Left ventricle myocardium inferior (tissue), 1 donor: ENCODE data around the gene TNRC6C. TPM values are rescaled to one million over a fixed set of nuclear protein-coding genes. Genes with fewer than 3 reads are reported as not detected.

Source experiments
- DNase-seq: peaks from one replicate; pipeline ENCODE4 v3.0.0-alpha.2; 2020
- H3K27ac ChIP-seq: fragments of 200-600 bp; replicated peaks from 2 replicates; pipeline ENCODE4 v1.8.0; 2021
- H3K27me3 ChIP-seq: fragments of 200-600 bp; 2 replicates; pipeline ENCODE4 v1.8.0; 2021; ENCODE audit warnings: low read depth
- H3K36me3 ChIP-seq: fragments of 200-600 bp; 2 replicates; pipeline ENCODE4 v1.8.0; 2021
- H3K4me1 ChIP-seq: fragments of 200-600 bp; 2 replicates; pipeline ENCODE4 v1.8.0; 2021
- H3K4me3 ChIP-seq: fragments of 200-600 bp; 2 replicates; pipeline ENCODE4 v1.8.0; 2021; ENCODE audit warnings: mild to moderate bottlenecking, moderate library complexity
- H3K9me3 ChIP-seq: fragments of 200-600 bp; replicated peaks from 2 replicates; pipeline ENCODE4 v1.8.0; 2021
- CTCF ChIP-seq: fragments of 200-600 bp; IDR thresholded peaks from 2 replicates; pipeline ENCODE4 v1.8.0; 2021; ENCODE audit warnings: antibody characterized with exemption, mild to moderate bottlenecking, borderline replicate concordance
- intact Hi-C: fragments of 100-400 bp; cut with micrococcal nuclease; formaldehyde crosslinking; loops from one replicate; pipeline ENCODE4 v1.11.0; 2022
- total RNA-seq: library from RNA; stranded (reverse); fragmentation: NEBNext Ultra II Directional; extraction: Animal tissue kit (Norgen Biotek cat#: 25700); gene quantifications from one replicate; pipeline ENCODE4 v1.2.1, GENCODE V29; 2021
- donor health status: DM: no; HTN: yes; CAD: no; lungs with severe emphysema.

Gene TNRC6C
- total RNA-seq, 1 donor from 2014 or later, result 19.7 TPM

GRCh38 chr17:78125976-78126894, 167.7 kb downstream of the TNRC6C start:
- Histone ChIP-seq H3K27me3 (no peaks in the 10 kb centered on the region), H3K4me3 (peak overlapping the region; percentile 82), H3K36me3 (peaks cover 43% of the 10 kb centered on the region), H3K4me1 (peaks cover 78% of the 10 kb centered on the region), H3K27ac (peak overlapping the region; percentile 93), H3K9me3 (no peaks in the 10 kb centered on the region)
- no peak for TF ChIP-seq CTCF
- intact Hi-C loops, result no loop called here
- peak; percentile 62 for DNase-seq

- DNase-seq, result no peak
- Histone ChIP-seq H3K36me3 (peaks cover 36% of the 10 kb centered on the region), H3K4me1 (peaks cover 81% of the 10 kb centered on the region), H3K4me3 (peak overlapping the region; percentile 82), H3K27ac (peak overlapping the region; percentile 93), H3K9me3 (no peaks in the 10 kb centered on the region), H3K27me3 (no peaks in the 10 kb centered on the region)
- no peak for TF ChIP-seq CTCF
- intact Hi-C loops, result no loop called here
Observed at GRCh38 chr17:78126895-78127238, 168.4 kb downstream of the TNRC6C start.

GRCh38 chr17:78127239-78127887, 168.9 kb downstream of the TNRC6C start:
- TF ChIP-seq CTCF, result no peak
- Histone ChIP-seq H3K4me3 (peak overlapping the region; percentile 82), H3K9me3 (no peaks in the 10 kb centered on the region), H3K27ac (peak overlapping the region; percentile 93), H3K27me3 (no peaks in the 10 kb centered on the region), H3K36me3 (peaks cover 31% of the 10 kb centered on the region), H3K4me1 (peaks cover 79% of the 10 kb centered on the region)
- intact Hi-C loops, result no loop called here
- peak; percentile 78 for DNase-seq

GRCh38 chr17:78127888-78128550, 169.5 kb downstream of the TNRC6C start:
- Histone ChIP-seq H3K36me3 (peaks cover 25% of the 10 kb centered on the region), H3K4me3 (peak overlapping the region; percentile 82), H3K27me3 (no peaks in the 10 kb centered on the region), H3K4me1 (peaks cover 78% of the 10 kb centered on the region), H3K9me3 (no peaks in the 10 kb centered on the region), H3K27ac (peak overlapping the region; percentile 93)
- TF ChIP-seq CTCF, result no peak
- DNase-seq, result no peak
- intact Hi-C loops, result no loop called here

GRCh38 chr17:78128551-78129350, 170.2 kb downstream of the TNRC6C start, which contains the start of gene TMC6:
TMC6 (minus strand) TSS chr17:78128755; CDS start chr17:78126832, 1,923 bp downstream.
- DNase-seq, result no peak
- intact Hi-C loops, result no loop called here
- Histone ChIP-seq H3K4me3 (peak within 1 kb of the TSS; percentile 82), H3K4me1 (peaks cover 85% of the 10 kb centered on the region), H3K27me3 (no peaks in the 10 kb centered on the region), H3K27ac (peak within 1 kb of the TSS; percentile 93), H3K9me3 (no peaks in the 10 kb centered on the region), H3K36me3 (peaks cover 20% of the 10 kb centered on the region)
- TF ChIP-seq CTCF, result no peak
